H9 (cell line): ENCODE data around the gene RABGAP1. TPM values are rescaled to one million over a fixed set of nuclear protein-coding genes. Genes with fewer than 3 reads are reported as not detected.
A peak's percentile ranks its signal among the peaks of the same experiment; 100 is the strongest.

Source experiments
- DNase-seq: peaks from one replicate; pipeline ENCODE4 v3.0.0-alpha.2; 2017
- H2AFZ ChIP-seq: one replicate; pipeline ENCODE4 v1.6.1; 2013; ENCODE audit warnings: mild to moderate bottlenecking, low read length, control low read depth, moderate library complexity
- H2AK5ac ChIP-seq: 2 replicates; pipeline ENCODE4 v1.6.1; 2013; ENCODE audit warnings: low read length, control low read depth, mixed read lengths; ENCODE audit not compliant: insufficient read length
- H2BK120ac ChIP-seq: one replicate; pipeline ENCODE4 v1.6.1; 2013; ENCODE audit warnings: low read depth, mild to moderate bottlenecking, low read length, control low read depth, inconsistent platforms; ENCODE audit not compliant: poor library complexity, severe bottlenecking
- H2BK12ac ChIP-seq: 2 replicates; pipeline ENCODE4 v1.6.1; 2013; ENCODE audit warnings: low read length, control low read depth, mixed read lengths, low read depth; ENCODE audit not compliant: insufficient read length
- H2BK15ac ChIP-seq: 2 replicates; pipeline ENCODE4 v1.6.1; 2013; ENCODE audit warnings: low read depth, low read length, control low read depth
- H2BK20ac ChIP-seq: one replicate; pipeline ENCODE4 v1.6.1; 2013; ENCODE audit warnings: low read depth, mild to moderate bottlenecking, low read length, control low read depth, inconsistent platforms; ENCODE audit not compliant: poor library complexity, severe bottlenecking
- H2BK5ac ChIP-seq: 2 replicates; pipeline ENCODE4 v1.6.1; 2013; ENCODE audit warnings: low read length, control low read depth, mixed read lengths; ENCODE audit not compliant: insufficient read length
- H3K14ac ChIP-seq: 2 replicates; pipeline ENCODE4 v1.6.1; 2013; ENCODE audit warnings: low read length, control low read depth; ENCODE audit not compliant: insufficient read depth
- H3K18ac ChIP-seq: 2 replicates; pipeline ENCODE4 v1.6.1; 2013; ENCODE audit warnings: low read depth, mild to moderate bottlenecking, mixed read lengths, low read length, control low read depth; ENCODE audit not compliant: insufficient read length
- H3K23ac ChIP-seq: 2 replicates; pipeline ENCODE4 v1.6.1; 2013; ENCODE audit warnings: low read length, control low read depth, mixed read lengths, low read depth; ENCODE audit not compliant: insufficient read length
- H3K23me2 ChIP-seq: 2 replicates; pipeline ENCODE4 v1.6.1; 2013; ENCODE audit warnings: low read depth, mild to moderate bottlenecking, mixed read lengths, low read length, control low read depth; ENCODE audit not compliant: insufficient read length, poor library complexity, severe bottlenecking
- H3K27ac ChIP-seq: 2 replicates; pipeline ENCODE4 v1.5.1; 2013; ENCODE audit warnings: low read length, control low read depth, mixed read lengths, low read depth; ENCODE audit not compliant: insufficient read length
- H3K27me3 ChIP-seq: 2 replicates; pipeline ENCODE4 v1.6.1; 2013; ENCODE audit warnings: low read length, control low read depth, inconsistent platforms; ENCODE audit not compliant: insufficient read depth
- H3K4ac ChIP-seq: 2 replicates; pipeline ENCODE4 v1.6.1; 2013; ENCODE audit warnings: low read depth, mild to moderate bottlenecking, control low read depth, inconsistent platforms, low read length, moderate library complexity
- H3K4me1 ChIP-seq: 2 replicates; pipeline ENCODE4 v1.6.1; 2013; ENCODE audit warnings: low read length, control low read depth, inconsistent platforms; ENCODE audit not compliant: insufficient read depth
- H3K4me2 ChIP-seq: 2 replicates; pipeline ENCODE4 v1.6.1; 2013; ENCODE audit warnings: low read length, control low read depth, mixed read lengths; ENCODE audit not compliant: insufficient read length, insufficient read depth
- H3K56ac ChIP-seq: 2 replicates; pipeline ENCODE4 v1.6.1; 2013; ENCODE audit warnings: low read depth, mild to moderate bottlenecking, mixed read lengths, low read length, control low read depth; ENCODE audit not compliant: insufficient read length
- H3K79me1 ChIP-seq: 2 replicates; pipeline ENCODE4 v1.6.1; 2013; ENCODE audit warnings: low read depth, mild to moderate bottlenecking, moderate library complexity, low read length, control low read depth, inconsistent platforms; ENCODE audit not compliant: insufficient read depth, poor library complexity, severe bottlenecking
- H3K79me2 ChIP-seq: 2 replicates; pipeline ENCODE4 v1.6.1; 2013; ENCODE audit warnings: low read length, control low read depth, inconsistent platforms; ENCODE audit not compliant: insufficient read depth
- H3K9ac ChIP-seq: 2 replicates; pipeline ENCODE4 v1.6.1; 2013; ENCODE audit warnings: low read length, control low read depth, mixed read lengths; ENCODE audit not compliant: insufficient read length; ENCODE audit errors: extremely low read depth
- H3K9me3 ChIP-seq: one replicate; pipeline ENCODE4 v1.6.1; 2013; ENCODE audit warnings: low read depth, low read length, inconsistent platforms; ENCODE audit not compliant: control insufficient read depth
- H3T11ph ChIP-seq: one replicate; pipeline ENCODE4 v1.6.1; 2013; ENCODE audit warnings: mild to moderate bottlenecking, low read length, control low read depth, inconsistent platforms
- H4K20me1 ChIP-seq: one replicate; pipeline ENCODE4 v1.6.1; 2013; ENCODE audit not compliant: control insufficient read depth, insufficient read length, insufficient read depth
- H4K5ac ChIP-seq: 2 replicates; pipeline ENCODE4 v1.6.1; 2013; ENCODE audit warnings: low read depth, mild to moderate bottlenecking, mixed read lengths, low read length, control low read depth; ENCODE audit not compliant: insufficient read length
- H4K8ac ChIP-seq: replicated peaks from 2 replicates; pipeline ENCODE4 v1.6.1; 2013; ENCODE audit warnings: low read length, control low read depth, mixed read lengths, low read depth; ENCODE audit not compliant: insufficient read length
- H4K91ac ChIP-seq: 2 replicates; pipeline ENCODE4 v1.6.1; 2013; ENCODE audit warnings: low read depth, mild to moderate bottlenecking, moderate library complexity, mixed read lengths, low read length, control low read depth; ENCODE audit not compliant: insufficient read length
- H3K27ac Mint-ChIP-seq, 3 experiments: 2 replicates in 2 of 3; 3 replicates in 1 of 3; pipeline ENCODE4 v1.8.0; 2020 to 2021; ENCODE audit warnings: mixed read lengths in 3 of 3, mild to moderate bottlenecking in 1 of 3, moderate library complexity in 1 of 3
- H3K27me3 Mint-ChIP-seq: 2 replicates; pipeline ENCODE4 v1.8.0; 2021; ENCODE audit warnings: low read depth, mild to moderate bottlenecking, moderate library complexity, mixed read lengths
- H3K36me3 Mint-ChIP-seq, 3 experiments: 2 replicates in 2 of 3; 3 replicates in 1 of 3; pipeline ENCODE4 v1.8.0; 2020 to 2021; ENCODE audit warnings: low read depth in 3 of 3, mixed read lengths in 3 of 3; ENCODE audit not compliant: insufficient read depth in 1 of 3
- H3K4me1 Mint-ChIP-seq, 2 experiments: 2 replicates each; pipeline ENCODE4 v1.8.0; 2020; ENCODE audit warnings: mixed read lengths in 2 of 2
- H3K4me3 Mint-ChIP-seq, 2 experiments: 2 replicates in 1 of 2; 3 replicates in 1 of 2; pipeline ENCODE4 v1.8.0; 2020 to 2021; ENCODE audit warnings: mild to moderate bottlenecking in 2 of 2, mixed read lengths in 2 of 2, moderate library complexity in 1 of 2
- H3K9me3 Mint-ChIP-seq, 2 experiments: 2 replicates in 1 of 2; 3 replicates in 1 of 2; pipeline ENCODE4 v1.8.0; 2020; ENCODE audit warnings: mild to moderate bottlenecking in 2 of 2, mixed read lengths in 2 of 2, moderate library complexity in 1 of 2
- CTCF ChIP-seq: fragments of 200-600 bp; sonication (generic); conservative IDR thresholded peaks from 3 replicates; pipeline ENCODE4 v1.8.0; 2021; ENCODE audit warnings: antibody characterized with exemption, mild to moderate bottlenecking
- WGBS: extraction: QIAGEN DNeasy Blood & Tissue Kit; methylation state at CpG from one replicate; pipeline ENCODE4 v1.1.7; 2013; ENCODE audit warnings: missing lambda C conversion rate, low lambda C conversion rate, mixed read lengths; ENCODE audit not compliant: insufficient read length; ENCODE audit errors: extremely low coverage; 5-methylcytosine and 5-hydroxymethylcytosine counted together
- total RNA-seq: library from RNA; stranded (reverse); gene quantifications from 2 replicates; pipeline ENCODE4 v1.2.1, GENCODE V29; 2021

The RABGAP1 gene
- total RNA-seq, 1 experiment from 2014 or later: 31.6 TPM

GRCh38 chr9:123111427-123112014 lies 170.7 kb downstream of the RABGAP1 start:
- Mint-ChIP-seq H3K9me3 (no peaks in the 10 kb centered on the region), H3K27ac (peak overlapping the region; percentile 61 to 89 (median 73); a peak in 5 of 7 replicates), H3K4me3 (no peak overlapping the region), H3K4me1 (peaks cover 11 to 16% of the 10 kb centered on the region in 2 experiments), H3K27me3 (no peaks in the 10 kb centered on the region; the same call in 1 of the 2 replicates), H3K36me3 (peaks cover 33 to 54% (median 38%) of the 10 kb centered on the region in 3 experiments)
- Histone ChIP-seq H2BK12ac (no peak overlapping the region), H3T11ph (no peak overlapping the region), H3K14ac (no peak overlapping the region), H3K9me3 (no peaks in the 10 kb centered on the region), H3K27ac (no peak overlapping the region), H3K79me2 (no peaks in the 10 kb centered on the region), H2BK15ac (no peak overlapping the region), H3K9ac (no peak overlapping the region), H3K4me2 (no peak overlapping the region), H4K20me1 (no peaks in the 10 kb centered on the region), H4K8ac (no peak overlapping the region), H3K23ac (no peak overlapping the region), H3K18ac (no peak overlapping the region), H2AK5ac (no peak overlapping the region), H3K79me1 (no peaks in the 10 kb centered on the region), H4K5ac (no peak overlapping the region), H3K56ac (no peak overlapping the region), H2AFZ (no peak overlapping the region), H2BK5ac (no peak overlapping the region), H3K4me1 (no peaks in the 10 kb centered on the region), H2BK20ac (no peak overlapping the region), H3K27me3 (no peaks in the 10 kb centered on the region), H2BK120ac (no peak overlapping the region), H4K91ac (no peak overlapping the region), H3K23me2 (no peaks in the 10 kb centered on the region), H3K4ac (no peak overlapping the region)
- no peak for TF ChIP-seq CTCF
- DNase-seq: no peak
- WGBS: no CpG with 5 or more reads among the region's 8 CpGs
